Femur (tissue), 1 donor: ENCODE data around the gene RAC2.
"Not testable (repeated sequence)": the region's sequence is repeated elsewhere in the genome, so short reads cannot be mapped to it uniquely, and the experiment has no call there.

Experiments used
- DNase-seq: peaks from one replicate; pipeline ENCODE4 v3.0.0-alpha.2; 2017

The RAC2 gene

DNA sequence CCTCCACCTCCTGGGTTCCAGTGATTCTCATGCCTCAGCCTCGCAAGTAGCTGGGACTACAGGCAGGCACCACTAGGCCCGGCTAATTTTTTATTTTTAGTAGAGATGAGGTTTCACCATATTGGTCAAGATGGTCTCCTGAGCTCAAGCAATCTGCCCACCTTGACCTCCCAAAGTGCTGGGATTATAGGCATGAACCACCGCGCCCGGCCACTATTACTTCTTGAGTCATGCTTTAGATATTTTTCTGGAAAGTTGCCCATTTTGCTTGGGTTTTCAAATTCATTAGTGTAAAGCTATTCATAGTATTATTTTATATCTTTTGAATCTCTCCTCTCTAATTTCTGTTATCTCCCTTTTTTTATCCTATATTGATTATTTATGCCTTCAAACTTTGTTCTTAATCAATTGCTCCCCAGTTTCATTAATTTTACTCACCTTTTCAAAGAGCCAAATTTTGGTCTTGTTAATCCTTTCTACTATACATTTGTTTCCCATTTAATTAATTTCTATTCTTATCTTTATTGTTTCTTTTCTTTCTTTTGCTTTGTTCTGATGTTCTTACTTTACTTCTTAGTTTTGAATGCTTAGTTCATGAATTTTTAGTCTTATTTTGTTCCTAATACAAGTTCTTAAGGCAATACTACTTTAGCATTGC is 10.3 kb upstream of the RAC2 start:
- DNase-seq = no peak

DNA sequence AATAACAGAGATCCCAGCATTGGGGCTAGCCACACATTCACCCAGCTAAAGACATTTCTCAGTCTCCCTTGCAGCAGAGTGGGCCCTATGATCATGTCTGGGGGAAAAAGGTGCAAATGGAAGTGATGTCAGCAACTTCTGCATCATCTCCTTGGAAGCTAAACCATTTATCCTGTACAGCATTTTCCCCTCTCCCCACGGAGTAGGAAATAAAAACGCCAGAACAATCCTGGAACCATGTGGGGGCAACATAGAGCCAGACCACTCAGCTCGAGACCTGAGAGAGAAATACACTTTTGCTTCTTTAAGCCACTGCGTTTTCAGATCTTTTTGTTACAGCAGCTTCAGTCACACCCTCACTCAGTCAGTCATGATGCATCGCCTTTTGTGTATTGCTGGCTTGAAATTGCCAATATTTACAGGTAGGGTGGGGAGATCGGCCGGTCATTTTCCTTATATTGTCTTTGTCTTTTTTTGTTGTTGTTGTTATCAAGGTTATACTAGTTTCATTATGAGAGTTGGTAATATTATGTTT is 9.1 kb upstream of the RAC2 start:
- no peak for DNase-seq

DNA sequence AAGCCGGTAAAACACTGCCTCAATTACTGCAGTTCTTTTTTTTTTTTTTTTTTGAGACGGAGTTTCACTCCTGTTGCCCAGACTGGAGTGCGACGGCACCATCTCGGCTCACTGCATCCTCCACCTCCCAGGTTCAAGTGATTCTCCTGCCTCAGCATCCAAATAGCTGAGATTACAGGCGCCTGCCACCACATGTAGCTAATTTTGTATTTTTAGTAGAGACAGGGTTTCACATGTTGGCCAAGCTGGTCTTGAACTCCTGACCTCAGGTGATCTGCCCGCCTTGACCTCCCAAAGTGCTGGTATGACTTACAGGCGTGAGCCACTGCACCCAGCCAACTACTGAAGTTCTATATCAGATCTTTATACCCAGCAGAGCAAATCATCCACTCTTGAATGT is 7.8 kb upstream of the RAC2 start:
- not testable (repeated sequence) for DNase-seq

DNA sequence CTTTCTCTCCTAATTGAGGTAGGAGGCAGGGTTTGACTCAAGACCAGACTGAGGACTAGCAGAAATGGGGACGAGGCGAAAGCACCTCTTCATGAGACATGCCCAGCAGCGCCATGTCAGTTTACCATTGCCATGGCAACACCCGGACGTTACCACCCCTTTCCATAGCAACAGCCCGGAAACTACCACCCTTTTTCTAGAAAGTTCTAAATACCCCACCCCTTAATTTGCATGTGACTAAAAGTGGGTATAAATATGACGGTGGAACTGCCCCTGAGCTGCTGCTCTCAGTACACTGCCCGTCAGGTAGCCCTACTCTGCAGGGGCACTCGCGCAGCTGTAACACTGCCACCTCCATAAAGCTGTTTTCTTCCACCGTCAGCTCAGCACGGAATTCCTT is 5.9 kb upstream of the RAC2 start:
- DNase-seq = no peak

DNA sequence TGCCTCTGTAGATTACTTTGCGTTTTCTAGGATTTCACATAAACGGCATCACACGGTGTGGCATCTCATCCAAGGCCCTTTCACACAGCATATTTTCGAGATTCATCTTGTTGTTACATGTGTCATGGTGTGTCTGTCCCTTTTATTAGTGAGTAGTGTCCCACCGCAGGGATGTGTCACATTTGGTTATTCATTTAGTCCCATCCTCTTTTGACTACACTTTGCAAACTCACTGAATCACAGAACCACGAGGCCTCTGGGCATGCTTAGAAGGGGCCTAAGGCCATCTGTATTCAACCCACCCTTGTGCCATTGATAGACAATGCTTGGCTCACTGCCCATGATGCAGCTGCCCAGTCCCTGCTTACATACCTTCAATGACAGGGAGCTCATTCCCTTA is 4.2 kb upstream of the RAC2 start:
- DNase-seq = no peak

DNA sequence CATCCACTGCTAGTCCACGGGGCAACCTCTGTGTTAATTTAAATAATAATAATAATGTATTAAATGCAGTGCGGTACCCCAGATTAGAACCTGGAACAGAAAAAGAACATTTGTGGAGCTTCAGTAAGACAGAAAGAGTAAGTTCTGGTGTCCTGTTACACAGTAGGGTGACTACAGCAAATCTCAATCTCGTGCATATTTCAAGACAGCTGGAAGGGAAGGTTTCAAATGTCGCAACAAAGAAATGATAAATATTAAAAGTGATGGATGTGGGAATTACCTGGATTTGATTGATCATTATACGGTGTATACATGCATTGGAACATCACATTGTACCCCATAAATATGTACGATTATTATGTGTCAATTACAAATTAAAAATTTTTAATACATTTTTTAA is 1.7 kb upstream of the RAC2 start:
- no peak for DNase-seq

DNA sequence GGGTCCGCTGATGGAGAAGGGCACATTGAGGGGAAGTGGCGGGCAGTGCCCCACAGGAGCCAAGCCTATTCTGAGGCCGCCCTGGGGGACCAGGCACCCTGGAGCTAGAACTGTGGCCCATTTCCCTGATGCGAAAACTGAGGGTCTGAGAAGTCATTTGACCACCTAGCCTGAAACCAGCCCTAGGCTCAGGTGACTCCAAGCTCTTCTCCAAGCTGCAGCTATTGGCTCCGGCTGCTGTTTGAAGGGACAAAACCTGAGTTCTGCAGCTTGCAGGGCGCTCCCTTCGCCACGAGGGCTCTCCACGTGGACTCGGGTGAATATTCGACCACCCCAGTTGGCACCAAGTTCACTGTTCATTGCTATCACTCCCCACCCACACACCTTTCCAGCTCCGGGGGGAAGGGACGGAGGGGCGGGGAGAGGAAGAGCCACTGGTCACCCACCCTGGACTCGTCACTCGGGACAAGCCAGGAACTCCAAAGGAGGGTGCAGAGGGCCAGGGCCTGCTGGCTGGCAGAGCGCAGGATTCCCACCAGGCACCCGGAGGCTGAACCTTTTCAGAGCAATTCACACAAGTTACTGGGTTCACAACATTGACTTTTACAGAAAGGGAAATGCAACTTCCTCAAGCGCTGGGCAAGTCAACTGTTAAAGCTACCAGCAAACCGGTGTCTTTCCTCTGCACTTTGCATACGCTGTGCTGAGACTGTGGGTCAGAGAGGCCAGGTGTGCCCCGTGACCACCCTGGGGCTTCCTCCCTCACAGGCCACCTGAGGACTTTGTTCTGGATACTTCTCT is 1.1 kb upstream of the RAC2 start:
- DNase-seq = no peak

DNA sequence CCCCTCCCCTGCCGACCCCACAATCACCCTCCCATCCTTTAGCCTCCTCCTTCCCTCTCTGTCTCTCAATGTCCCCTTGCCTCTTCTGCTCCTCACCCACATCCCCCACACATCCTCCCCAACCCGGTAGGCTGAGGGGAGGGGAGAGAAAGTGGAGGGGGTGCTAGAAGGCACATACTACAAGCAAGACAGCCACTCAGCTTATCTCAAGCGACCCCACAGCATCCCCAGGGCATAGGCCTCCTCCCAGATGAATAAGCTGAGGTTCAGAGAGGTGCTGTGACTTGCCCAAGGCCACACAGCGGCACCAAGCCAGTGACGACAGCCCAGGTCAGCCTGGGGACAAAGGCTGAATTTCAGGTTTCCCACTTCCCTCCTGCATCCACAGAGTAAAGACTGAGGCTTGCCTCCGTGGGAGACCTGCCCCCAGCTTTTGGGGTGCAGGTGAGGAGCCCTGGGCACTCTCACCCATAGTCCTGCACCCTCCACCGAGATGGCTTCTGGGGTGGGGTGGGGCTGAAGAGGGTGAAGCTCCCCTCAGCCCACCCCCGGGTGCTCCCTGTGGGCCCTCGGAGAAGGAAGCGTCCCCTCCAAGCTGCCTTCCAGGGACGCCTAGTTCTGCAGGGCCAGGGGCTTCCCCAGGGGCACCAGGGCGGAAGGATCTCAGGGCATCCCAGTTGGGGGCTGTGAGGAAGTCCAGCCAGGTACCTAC is 511 bp downstream of the RAC2 start:
- peak; percentile 19 for DNase-seq

DNA sequence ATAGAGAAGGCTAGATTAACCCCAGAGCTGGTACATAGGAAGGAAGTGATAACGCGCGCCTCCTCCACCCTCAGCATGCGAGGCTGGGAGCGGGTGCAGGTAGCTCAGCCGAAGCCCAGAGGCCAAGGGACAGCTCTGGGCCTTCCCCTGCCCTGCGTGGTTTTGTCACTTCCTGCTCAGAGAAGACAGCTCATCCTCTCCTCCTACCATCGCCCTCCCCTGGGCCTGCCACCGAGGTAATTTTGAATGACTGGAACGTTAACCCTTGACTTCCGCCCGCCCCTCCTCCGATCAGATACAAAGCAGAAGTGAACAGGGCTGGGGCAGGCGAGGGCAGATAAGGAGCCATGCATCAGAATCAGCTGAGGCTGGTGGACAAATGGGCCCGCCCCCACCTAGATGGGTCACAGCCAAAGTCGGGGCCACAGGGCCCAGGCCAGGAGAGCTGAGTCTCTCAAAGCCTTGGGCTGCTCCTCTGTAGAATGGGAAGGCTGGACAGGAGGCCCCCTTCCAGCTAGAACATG is 1.6 kb downstream of the RAC2 start:
- peak; percentile 77 for DNase-seq

DNA sequence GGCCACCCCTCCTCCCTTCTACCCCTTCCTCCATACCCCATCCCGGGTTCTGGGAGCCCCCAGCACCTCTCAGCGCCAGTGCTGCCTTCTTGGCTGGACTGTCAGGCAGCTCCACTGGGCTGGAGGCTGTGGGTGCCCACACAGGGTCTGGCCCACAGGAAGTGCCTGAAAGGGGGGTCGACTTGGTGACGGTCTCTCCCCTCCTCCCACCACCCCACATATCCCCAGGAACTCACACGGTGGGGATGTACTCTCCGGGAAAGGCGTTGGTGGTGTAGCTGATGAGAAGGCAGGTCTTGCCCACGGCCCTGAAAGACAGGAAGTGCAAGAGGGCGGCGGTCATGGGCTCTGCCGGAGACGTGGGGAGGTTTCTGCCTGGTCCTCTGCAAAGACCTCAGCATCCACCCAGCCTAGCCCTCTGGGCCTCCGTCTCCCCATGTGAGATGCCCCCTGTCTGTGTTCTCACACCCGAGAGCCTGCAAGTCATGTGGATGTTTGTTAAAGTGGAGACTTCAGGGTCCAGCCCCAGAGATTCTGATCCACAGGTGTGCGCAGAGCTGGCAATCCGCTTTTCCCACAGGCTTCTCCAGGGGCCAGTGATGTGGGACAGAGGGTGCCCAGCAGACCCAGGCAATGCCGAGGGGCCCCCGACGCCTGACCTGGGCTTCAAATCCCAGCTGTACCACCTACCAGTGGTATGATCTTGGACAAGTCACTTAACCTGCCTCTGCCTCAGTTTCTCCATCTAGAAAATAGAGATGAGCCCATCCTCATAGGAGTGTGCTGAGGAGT is 2.5 kb downstream of the RAC2 start:
- peak; percentile 18 for DNase-seq

DNA sequence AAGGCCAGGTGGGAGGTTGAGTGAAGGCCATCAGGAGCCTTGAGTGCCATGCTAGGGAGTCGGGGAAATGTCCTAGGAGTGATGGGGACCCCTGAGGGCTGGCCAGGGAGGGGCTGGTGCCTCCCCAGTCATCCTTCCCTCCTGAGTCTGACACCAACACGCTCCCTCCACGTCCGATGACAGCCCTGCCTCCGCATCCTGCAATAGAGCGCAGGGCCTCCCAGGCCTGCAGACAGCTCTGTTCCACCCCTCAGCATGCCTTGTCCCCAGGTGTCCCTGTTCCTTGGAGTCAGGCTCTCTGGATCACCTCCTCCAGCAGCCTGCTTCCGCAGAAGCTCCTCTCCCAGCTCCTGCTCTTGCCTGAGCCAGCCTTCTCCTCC is 3.1 kb downstream of the RAC2 start:
- DNase-seq = peak; percentile 8

DNA sequence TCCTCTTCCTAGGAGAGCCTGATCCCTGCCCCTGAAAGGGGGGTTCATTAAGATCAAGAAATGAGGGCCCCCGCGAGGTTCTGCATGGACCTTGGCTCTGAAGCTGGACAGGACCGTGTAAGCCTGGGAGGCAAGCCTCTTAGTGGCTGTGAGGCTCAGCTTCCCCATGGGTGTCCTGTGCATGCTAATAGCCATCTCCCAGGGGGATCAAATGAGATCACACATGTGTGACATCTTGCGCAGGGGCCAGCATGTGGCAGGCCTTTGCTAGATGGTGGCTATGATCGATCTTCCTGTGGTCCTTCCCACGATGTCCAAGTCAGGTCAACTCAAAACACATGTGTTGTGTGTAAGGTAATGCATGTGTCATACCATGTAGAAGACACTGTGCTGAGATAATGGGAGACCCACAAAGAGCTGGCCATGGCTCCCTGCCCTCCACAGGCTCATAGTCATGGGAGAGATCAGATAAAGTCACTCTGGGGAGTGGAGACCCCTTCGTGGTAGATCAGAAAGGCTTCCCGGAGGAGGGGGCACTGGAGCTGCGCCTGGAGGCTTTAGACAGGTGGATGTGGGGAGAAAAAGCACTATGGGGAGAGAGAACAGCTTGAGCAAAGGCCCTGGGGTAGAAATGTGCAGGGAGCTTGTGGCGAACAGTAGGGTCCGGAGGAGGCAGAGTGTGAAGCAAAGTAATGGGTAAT is 3.7 kb downstream of the RAC2 start:
- DNase-seq = no peak

DNA sequence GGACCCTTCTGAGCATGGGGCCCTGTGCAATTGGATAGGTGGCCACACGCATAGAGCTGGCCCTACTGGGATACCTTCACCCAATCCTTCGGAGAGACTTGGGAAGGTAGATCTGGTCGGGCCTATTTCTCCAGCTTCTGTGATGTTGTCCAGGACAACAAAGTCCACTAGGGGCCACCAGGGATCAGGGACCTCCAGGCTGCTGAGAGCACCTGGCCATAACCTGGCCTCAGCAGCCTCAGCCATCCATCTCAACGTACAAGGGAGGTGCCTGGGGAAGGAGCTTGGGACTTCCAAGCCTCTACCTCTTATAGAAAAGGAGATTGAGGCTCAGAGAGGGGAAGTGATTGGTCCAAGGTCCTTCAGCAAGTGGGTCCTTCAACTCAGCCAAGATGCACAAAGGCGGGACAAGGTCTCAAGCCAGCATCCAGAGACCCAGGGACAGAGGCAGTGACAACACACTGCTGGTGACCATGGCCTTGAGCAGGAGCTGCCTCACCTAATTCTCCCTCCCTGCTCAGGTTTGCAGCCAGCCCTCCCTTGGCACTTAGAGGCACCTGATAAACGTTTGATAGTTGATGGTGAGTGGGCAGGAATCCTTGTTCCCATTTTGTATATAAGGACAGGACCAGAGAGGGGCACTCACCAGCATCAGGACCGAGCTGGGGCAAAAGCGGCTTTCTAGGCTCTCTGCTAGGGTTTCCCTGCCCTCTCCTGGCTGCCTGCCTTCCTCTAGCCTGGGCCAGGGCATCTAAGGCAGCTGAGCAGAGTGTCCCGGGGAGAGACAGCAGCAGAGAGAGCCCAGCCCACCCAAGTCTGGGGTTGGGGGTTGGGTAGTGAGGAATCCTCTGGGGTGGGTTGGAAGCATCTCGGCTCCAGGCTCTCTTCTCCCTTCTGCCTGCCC is 4.5 kb downstream of the RAC2 start:
- DNase-seq = no peak

DNA sequence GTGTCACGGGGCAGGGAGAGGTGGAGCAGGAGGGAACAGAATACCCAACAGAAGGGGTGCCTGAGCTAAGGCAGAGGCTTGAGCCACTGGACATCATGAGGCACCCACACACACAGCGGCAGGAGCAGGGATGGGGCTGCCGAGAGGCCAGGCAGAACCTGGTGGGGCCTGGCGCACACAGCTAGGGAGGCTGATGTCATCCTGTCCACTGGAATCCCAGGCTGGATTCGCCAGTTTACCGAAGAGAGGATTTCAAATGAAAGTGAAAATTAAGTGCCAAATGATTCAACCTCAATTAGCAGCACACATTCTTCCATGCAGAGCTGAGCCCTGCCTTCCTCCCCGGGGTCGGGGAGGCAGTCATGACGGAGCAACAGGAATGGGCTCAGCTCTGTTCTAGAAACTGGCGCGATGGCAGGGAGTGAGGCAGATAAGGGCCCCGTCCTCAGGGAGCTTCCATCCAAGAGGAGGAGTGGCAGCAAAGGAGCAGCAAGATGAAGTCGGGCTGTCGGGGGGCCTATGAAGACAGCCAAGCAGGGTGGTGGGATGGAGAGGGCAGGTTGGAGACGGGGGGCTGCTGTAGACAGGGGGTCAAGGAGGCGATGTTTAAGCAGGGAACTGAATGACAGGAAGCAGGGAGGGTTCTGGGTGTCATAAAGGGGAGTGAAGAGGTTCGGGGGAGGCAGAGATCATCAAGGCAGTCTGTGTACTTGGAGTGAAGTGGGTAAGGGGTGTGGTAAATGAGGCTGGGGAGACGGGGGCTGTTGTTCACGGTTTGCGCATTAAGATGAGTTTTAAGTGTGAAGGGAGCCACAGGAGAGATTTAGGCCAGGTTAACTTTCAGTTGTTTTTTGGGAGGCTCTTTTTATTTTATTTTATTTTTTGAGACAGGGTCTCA is 6.4 kb downstream of the RAC2 start:
- DNase-seq = no peak

DNA sequence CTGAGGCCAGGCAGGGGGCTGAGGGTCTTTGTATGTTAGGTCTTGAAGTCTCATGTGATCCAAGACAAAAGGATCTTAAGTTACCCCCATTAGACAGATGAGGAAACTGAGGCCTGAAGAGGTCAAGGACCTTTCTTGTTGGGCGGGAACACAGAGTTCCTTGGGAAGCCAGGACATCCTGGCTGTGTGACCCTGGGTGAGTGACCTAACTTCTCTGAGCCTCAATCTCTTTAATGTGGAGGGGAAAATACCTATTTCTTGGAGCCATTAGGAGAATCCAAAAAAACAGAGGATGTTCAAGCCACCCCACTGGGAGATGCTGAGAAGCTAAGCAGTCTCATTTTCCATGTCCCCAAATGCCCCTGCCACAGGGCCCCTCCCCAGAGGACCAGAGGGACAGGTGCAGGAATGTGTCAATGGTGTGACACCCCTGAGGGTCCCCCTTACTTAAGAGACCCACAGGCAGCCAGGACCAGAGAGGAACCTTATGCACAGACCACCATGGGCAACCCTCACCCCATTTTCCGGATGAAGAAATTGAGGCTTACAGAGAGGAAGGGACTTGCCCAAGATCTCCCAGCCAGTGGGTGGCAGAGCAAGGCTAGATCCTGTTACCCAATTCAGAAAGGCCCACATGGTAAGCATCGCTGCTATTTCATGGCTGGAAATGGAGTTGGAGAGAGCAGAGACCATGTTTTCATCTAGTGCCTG is 8.0 kb downstream of the RAC2 start:
- DNase-seq = no peak

DNA sequence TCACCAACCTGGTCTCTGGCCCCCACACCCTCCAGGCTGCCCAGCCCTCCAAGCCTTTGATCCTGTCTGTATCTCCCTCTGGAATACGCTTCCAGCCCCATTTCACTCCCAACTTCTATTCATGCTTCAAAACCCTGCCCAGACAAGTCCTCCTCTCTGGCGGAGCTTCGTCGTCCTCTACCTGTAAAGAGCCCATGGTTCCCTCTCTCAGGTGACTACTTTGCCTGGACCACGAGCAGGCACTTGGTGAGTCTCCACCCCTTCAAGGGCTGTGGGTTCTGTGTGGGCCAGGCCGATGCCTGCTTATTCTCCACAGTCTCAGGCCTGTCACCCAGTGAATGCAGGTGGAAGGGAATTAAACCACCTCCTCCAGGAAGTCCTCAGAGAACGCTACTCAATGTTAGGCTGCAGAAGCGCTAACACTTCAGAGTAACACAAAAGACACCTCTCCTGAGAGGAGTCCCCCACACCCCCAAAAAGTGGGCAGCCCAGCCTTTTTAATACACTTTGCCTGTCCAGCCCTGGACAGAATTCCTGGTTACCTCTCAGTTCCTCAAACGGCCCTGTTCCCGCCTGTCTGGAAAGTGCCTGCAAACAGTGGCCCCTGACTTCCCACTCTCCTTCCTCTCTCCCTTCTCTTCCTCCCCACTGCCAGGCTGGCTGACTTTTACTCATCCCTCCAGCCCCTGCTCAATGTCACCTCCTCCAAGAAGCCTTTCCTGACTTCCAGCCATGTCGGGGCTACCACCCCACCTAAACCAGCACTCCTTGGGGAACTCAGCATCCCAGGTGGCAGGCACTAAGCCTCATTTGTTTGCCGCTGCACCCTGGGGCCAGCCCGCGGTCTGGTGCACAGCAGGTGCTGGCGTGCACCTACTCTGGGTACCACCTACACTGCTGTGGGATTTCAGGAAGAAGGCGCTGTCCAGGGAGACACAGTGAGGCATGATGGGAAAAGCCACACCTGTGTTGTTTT is 9.0 kb downstream of the RAC2 start:
- no peak for DNase-seq

DNA sequence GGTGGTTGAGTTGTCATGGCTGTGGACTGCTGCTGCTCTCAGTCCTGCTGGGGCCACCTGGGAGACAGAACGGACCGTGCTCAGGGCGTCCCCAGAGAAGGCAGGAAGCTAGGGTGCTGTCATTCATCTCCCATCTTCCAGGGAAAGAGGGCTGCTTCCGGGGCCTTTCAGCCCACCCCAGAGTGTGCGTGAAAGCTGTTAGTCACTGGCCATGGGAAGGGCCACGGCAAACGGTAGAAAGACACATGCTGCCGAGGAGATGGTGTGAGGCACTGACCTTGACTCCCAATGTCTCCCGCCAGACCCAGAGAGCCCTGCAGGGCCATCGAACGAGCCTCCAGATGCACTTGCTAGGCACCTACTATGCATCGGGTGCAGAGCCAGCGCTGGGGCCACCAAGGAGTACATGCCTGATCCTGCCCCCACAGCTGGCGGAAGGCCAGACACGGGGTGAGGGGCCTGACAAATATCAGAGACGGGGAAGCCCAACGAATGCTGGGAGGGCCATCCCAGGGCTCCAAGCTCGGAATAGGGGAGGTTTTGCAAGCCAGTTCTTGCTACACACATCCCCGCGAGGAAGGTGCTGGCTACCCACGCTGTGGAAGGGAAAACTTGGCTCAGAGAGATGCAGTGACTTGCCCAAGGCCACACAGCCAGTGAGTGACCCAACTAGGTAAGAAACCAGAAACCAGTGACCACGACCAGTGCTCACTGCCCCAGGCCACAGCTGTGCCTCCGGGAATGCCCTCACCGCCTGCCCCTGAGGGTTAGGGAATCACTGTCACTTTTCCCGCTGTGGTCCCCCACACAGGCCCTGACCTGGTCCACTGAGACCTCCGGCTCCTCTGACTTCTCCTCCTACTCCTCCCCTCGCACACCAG is 10.1 kb downstream of the RAC2 start:
- no peak for DNase-seq
